ENCODE data around the gene HSDL1.

The HSDL1 gene

GRCh38 chr16:84082110-84082509 is 62.9 kb downstream of the HSDL1 start:
- H3K36me3 ChIP-seq (ENCODE audit: insufficient read depth, low read length) = peaks cover 92% of the 10 kb centered on the region
- H4K20me1 ChIP-seq (ENCODE audit: insufficient read depth, low read length) = 0 out of 2 replicates have a peak, but pooled peaks cover 9% of the 10 kb centered on the region
- no peak for DNase-seq

GRCh38 chr16:84081446-84081989 is 63.5 kb downstream of the HSDL1 start:
- Histone ChIP-seq H4K20me1 (ENCODE audit: insufficient read depth, low read length) (0 out of 2 replicates have a peak, but pooled peaks cover 9% of the 10 kb centered on the region), H3K4me3 (ENCODE audit: low read depth in 1 of 2, low read length in 2 of 2) (no peak overlapping the region), H3K27ac (ENCODE audit: low read length) (peak overlapping the region; percentile 14; the same call in 1 of the 2 replicates), H3K9me3 (ENCODE audit: insufficient read depth, low read length, severe bottlenecking) (no peaks in the 10 kb centered on the region), H3K27me3 (ENCODE audit: insufficient read depth, low read length, poor library complexity) (no peaks in the 10 kb centered on the region), H3K36me3 (ENCODE audit: insufficient read depth, low read length) (peaks cover 92% of the 10 kb centered on the region), H3K79me2 (ENCODE audit: insufficient read depth, low read length) (peaks cover 85% of the 10 kb centered on the region), H2AFZ (ENCODE audit: low read depth, low read length) (no peak overlapping the region), H3K4me2 (ENCODE audit: insufficient read depth, low read length) (no peak overlapping the region), H3K4me1 (ENCODE audit: insufficient read depth, low read length) (peaks cover 22% of the 10 kb centered on the region), H3K9ac (ENCODE audit: low read depth, low read length) (no peak overlapping the region)
- TF ChIP-seq, protein P1, sequence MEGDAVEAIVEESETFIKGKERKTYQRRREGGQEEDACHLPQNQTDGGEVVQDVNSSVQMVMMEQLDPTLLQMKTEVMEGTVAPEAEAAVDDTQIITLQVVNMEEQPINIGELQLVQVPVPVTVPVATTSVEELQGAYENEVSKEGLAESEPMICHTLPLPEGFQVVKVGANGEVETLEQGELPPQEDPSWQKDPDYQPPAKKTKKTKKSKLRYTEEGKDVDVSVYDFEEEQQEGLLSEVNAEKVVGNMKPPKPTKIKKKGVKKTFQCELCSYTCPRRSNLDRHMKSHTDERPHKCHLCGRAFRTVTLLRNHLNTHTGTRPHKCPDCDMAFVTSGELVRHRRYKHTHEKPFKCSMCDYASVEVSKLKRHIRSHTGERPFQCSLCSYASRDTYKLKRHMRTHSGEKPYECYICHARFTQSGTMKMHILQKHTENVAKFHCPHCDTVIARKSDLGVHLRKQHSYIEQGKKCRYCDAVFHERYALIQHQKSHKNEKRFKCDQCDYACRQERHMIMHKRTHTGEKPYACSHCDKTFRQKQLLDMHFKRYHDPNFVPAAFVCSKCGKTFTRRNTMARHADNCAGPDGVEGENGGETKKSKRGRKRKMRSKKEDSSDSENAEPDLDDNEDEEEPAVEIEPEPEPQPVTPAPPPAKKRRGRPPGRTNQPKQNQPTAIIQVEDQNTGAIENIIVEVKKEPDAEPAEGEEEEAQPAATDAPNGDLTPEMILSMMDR (IDR thresholded peaks at IDR 0.05; ENCODE audit: borderline replicate concordance, extremely low read depth, low read length, poor library complexity, severe bottlenecking) = no peak
- no peak for DNase-seq
- ATAC-seq (ENCODE audit: insufficient read depth, low read depth) = no peak

More at GRCh38 chr16:84082110-84082509, 62.9 kb downstream of the HSDL1 start:
- Histone ChIP-seq H3K4me2 (ENCODE audit: insufficient read depth, low read length) (no peak overlapping the region), H3K9ac (ENCODE audit: low read depth, low read length) (no peak overlapping the region), H3K27ac (ENCODE audit: low read length) (no peak overlapping the region; the same call in 1 of the 2 replicates), H3K9me3 (ENCODE audit: insufficient read depth, low read length, severe bottlenecking) (no peaks in the 10 kb centered on the region), H3K79me2 (ENCODE audit: insufficient read depth, low read length) (peaks cover 86% of the 10 kb centered on the region), H3K27me3 (ENCODE audit: insufficient read depth, low read length, poor library complexity) (no peaks in the 10 kb centered on the region), H3K4me1 (ENCODE audit: insufficient read depth, low read length) (peaks cover 27% of the 10 kb centered on the region), H3K4me3 (ENCODE audit: low read depth in 1 of 2, low read length in 2 of 2) (no peak overlapping the region), H2AFZ (ENCODE audit: low read depth, low read length) (no peak overlapping the region)
- TF ChIP-seq, protein P1 (IDR thresholded peaks at IDR 0.05; ENCODE audit: borderline replicate concordance, extremely low read depth, low read length, poor library complexity, severe bottlenecking) = no peak
- no peak for TF ChIP-seq EZH2 (IDR thresholded peaks at IDR 0.05; ENCODE audit: borderline replicate concordance, low read depth, low read length, severe bottlenecking)
- no peak for ATAC-seq (ENCODE audit: insufficient read depth, low read depth)

DNA sequence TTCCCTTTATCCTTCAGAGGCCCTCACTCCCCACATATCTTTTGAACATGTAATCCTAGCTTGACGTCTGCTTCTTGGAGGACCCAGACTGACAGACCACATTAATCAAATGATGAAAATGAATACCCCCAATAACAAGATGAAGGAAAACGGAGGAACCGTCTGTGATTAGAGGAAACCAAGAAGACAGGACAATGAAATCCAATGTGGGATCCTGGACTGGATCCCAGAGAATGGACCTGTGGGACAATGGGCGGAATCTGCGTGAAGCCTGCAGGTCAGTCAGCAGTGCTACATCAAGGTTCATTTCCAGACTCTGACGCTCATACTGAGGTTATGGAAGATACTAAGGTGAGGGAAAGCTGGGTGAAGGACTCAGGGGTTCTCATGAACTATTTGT is 64.2 kb downstream of the HSDL1 start:
- Histone ChIP-seq H3K9me3 (ENCODE audit: insufficient read depth, low read length, severe bottlenecking) (no peaks in the 10 kb centered on the region), H3K27me3 (ENCODE audit: insufficient read depth, low read length, poor library complexity) (no peaks in the 10 kb centered on the region), H3K4me3 (ENCODE audit: low read depth in 1 of 2, low read length in 2 of 2) (no peak overlapping the region), H3K9ac (ENCODE audit: low read depth, low read length) (no peak overlapping the region), H3K4me1 (ENCODE audit: insufficient read depth, low read length) (peaks cover 14% of the 10 kb centered on the region), H3K4me2 (ENCODE audit: insufficient read depth, low read length) (no peak overlapping the region), H4K20me1 (ENCODE audit: insufficient read depth, low read length) (0 out of 2 replicates have a peak, but pooled peaks cover 9% of the 10 kb centered on the region), H3K27ac (ENCODE audit: low read length) (no peak overlapping the region), H3K36me3 (ENCODE audit: insufficient read depth, low read length) (peaks cover 90% of the 10 kb centered on the region), H2AFZ (ENCODE audit: low read depth, low read length) (no peak overlapping the region), H3K79me2 (ENCODE audit: insufficient read depth, low read length) (peaks cover 84% of the 10 kb centered on the region)
- TF ChIP-seq EZH2 (IDR thresholded peaks at IDR 0.05; ENCODE audit: borderline replicate concordance, low read depth, low read length, severe bottlenecking) = no peak
- DNase-seq (no peak), ATAC-seq (ENCODE audit: insufficient read depth, low read depth) (no peak)

- Histone ChIP-seq H3K4me2 (ENCODE audit: insufficient read depth, low read length) (no peak overlapping the region), H3K9ac (ENCODE audit: low read depth, low read length) (no peak overlapping the region), H3K4me1 (ENCODE audit: insufficient read depth, low read length) (peaks cover 10% of the 10 kb centered on the region), H3K4me3 (ENCODE audit: low read depth in 1 of 2, low read length in 2 of 2) (no peak overlapping the region), H3K79me2 (ENCODE audit: insufficient read depth, low read length) (peaks cover 88% of the 10 kb centered on the region), H3K36me3 (ENCODE audit: insufficient read depth, low read length) (peaks cover 94% of the 10 kb centered on the region), H3K9me3 (ENCODE audit: insufficient read depth, low read length, severe bottlenecking) (no peaks in the 10 kb centered on the region), H3K27me3 (ENCODE audit: insufficient read depth, low read length, poor library complexity) (no peaks in the 10 kb centered on the region), H2AFZ (ENCODE audit: low read depth, low read length) (no peak overlapping the region), H3K27ac (ENCODE audit: low read length) (no peak overlapping the region; the same call in 1 of the 2 replicates), H4K20me1 (ENCODE audit: insufficient read depth, low read length) (peaks cover 10% of the 10 kb centered on the region; the same call in 1 of the 2 replicates)
- no peak for ATAC-seq (ENCODE audit: insufficient read depth, low read depth)
- TF ChIP-seq, protein P1 (IDR thresholded peaks at IDR 0.05; ENCODE audit: borderline replicate concordance, extremely low read depth, low read length, poor library complexity, severe bottlenecking) = no peak
- TF ChIP-seq EZH2 (IDR thresholded peaks at IDR 0.05; ENCODE audit: borderline replicate concordance, low read depth, low read length, severe bottlenecking) = no peak
- DNase-seq = no peak
Observed at GRCh38 chr16:84080378-84080777, 64.6 kb downstream of the HSDL1 start.
